H9 (cell line): ENCODE measurements around the gene COL4A1. TPM values are rescaled to one million over a fixed set of nuclear protein-coding genes. Genes with fewer than 3 reads are reported as not detected.

Source experiments
- DNase-seq: peaks from one replicate; pipeline ENCODE4 v3.0.0-alpha.2; 2017
- H2AFZ ChIP-seq: one replicate; pipeline ENCODE4 v1.6.1; 2013; ENCODE audit warnings: mild to moderate bottlenecking, low read length, control low read depth, moderate library complexity
- H2AK5ac ChIP-seq: 2 replicates; pipeline ENCODE4 v1.6.1; 2013; ENCODE audit warnings: low read length, control low read depth, mixed read lengths; ENCODE audit not compliant: insufficient read length
- H2BK120ac ChIP-seq: one replicate; pipeline ENCODE4 v1.6.1; 2013; ENCODE audit warnings: low read depth, mild to moderate bottlenecking, low read length, control low read depth, inconsistent platforms; ENCODE audit not compliant: poor library complexity, severe bottlenecking
- H2BK12ac ChIP-seq: 2 replicates; pipeline ENCODE4 v1.6.1; 2013; ENCODE audit warnings: low read length, control low read depth, mixed read lengths, low read depth; ENCODE audit not compliant: insufficient read length
- H2BK15ac ChIP-seq: 2 replicates; pipeline ENCODE4 v1.6.1; 2013; ENCODE audit warnings: low read depth, low read length, control low read depth
- H2BK20ac ChIP-seq: one replicate; pipeline ENCODE4 v1.6.1; 2013; ENCODE audit warnings: low read depth, mild to moderate bottlenecking, low read length, control low read depth, inconsistent platforms; ENCODE audit not compliant: poor library complexity, severe bottlenecking
- H2BK5ac ChIP-seq: 2 replicates; pipeline ENCODE4 v1.6.1; 2013; ENCODE audit warnings: low read length, control low read depth, mixed read lengths; ENCODE audit not compliant: insufficient read length
- H3K14ac ChIP-seq: 2 replicates; pipeline ENCODE4 v1.6.1; 2013; ENCODE audit warnings: low read length, control low read depth; ENCODE audit not compliant: insufficient read depth
- H3K18ac ChIP-seq: 2 replicates; pipeline ENCODE4 v1.6.1; 2013; ENCODE audit warnings: low read depth, mild to moderate bottlenecking, mixed read lengths, low read length, control low read depth; ENCODE audit not compliant: insufficient read length
- H3K23ac ChIP-seq: 2 replicates; pipeline ENCODE4 v1.6.1; 2013; ENCODE audit warnings: low read length, control low read depth, mixed read lengths, low read depth; ENCODE audit not compliant: insufficient read length
- H3K23me2 ChIP-seq: 2 replicates; pipeline ENCODE4 v1.6.1; 2013; ENCODE audit warnings: low read depth, mild to moderate bottlenecking, mixed read lengths, low read length, control low read depth; ENCODE audit not compliant: insufficient read length, poor library complexity, severe bottlenecking
- H3K27ac ChIP-seq: 2 replicates; pipeline ENCODE4 v1.5.1; 2013; ENCODE audit warnings: low read length, control low read depth, mixed read lengths, low read depth; ENCODE audit not compliant: insufficient read length
- H3K27me3 ChIP-seq: 2 replicates; pipeline ENCODE4 v1.6.1; 2013; ENCODE audit warnings: low read length, control low read depth, inconsistent platforms; ENCODE audit not compliant: insufficient read depth
- H3K4ac ChIP-seq: 2 replicates; pipeline ENCODE4 v1.6.1; 2013; ENCODE audit warnings: low read depth, mild to moderate bottlenecking, control low read depth, inconsistent platforms, low read length, moderate library complexity
- H3K4me1 ChIP-seq: 2 replicates; pipeline ENCODE4 v1.6.1; 2013; ENCODE audit warnings: low read length, control low read depth, inconsistent platforms; ENCODE audit not compliant: insufficient read depth
- H3K4me2 ChIP-seq: 2 replicates; pipeline ENCODE4 v1.6.1; 2013; ENCODE audit warnings: low read length, control low read depth, mixed read lengths; ENCODE audit not compliant: insufficient read length, insufficient read depth
- H3K56ac ChIP-seq: 2 replicates; pipeline ENCODE4 v1.6.1; 2013; ENCODE audit warnings: low read depth, mild to moderate bottlenecking, mixed read lengths, low read length, control low read depth; ENCODE audit not compliant: insufficient read length
- H3K79me1 ChIP-seq: 2 replicates; pipeline ENCODE4 v1.6.1; 2013; ENCODE audit warnings: low read depth, mild to moderate bottlenecking, moderate library complexity, low read length, control low read depth, inconsistent platforms; ENCODE audit not compliant: insufficient read depth, poor library complexity, severe bottlenecking
- H3K79me2 ChIP-seq: 2 replicates; pipeline ENCODE4 v1.6.1; 2013; ENCODE audit warnings: low read length, control low read depth, inconsistent platforms; ENCODE audit not compliant: insufficient read depth
- H3K9ac ChIP-seq: 2 replicates; pipeline ENCODE4 v1.6.1; 2013; ENCODE audit warnings: low read length, control low read depth, mixed read lengths; ENCODE audit not compliant: insufficient read length; ENCODE audit errors: extremely low read depth
- H3K9me3 ChIP-seq: one replicate; pipeline ENCODE4 v1.6.1; 2013; ENCODE audit warnings: low read depth, low read length, inconsistent platforms; ENCODE audit not compliant: control insufficient read depth
- H3T11ph ChIP-seq: one replicate; pipeline ENCODE4 v1.6.1; 2013; ENCODE audit warnings: mild to moderate bottlenecking, low read length, control low read depth, inconsistent platforms
- H4K20me1 ChIP-seq: one replicate; pipeline ENCODE4 v1.6.1; 2013; ENCODE audit not compliant: control insufficient read depth, insufficient read length, insufficient read depth
- H4K5ac ChIP-seq: 2 replicates; pipeline ENCODE4 v1.6.1; 2013; ENCODE audit warnings: low read depth, mild to moderate bottlenecking, mixed read lengths, low read length, control low read depth; ENCODE audit not compliant: insufficient read length
- H4K8ac ChIP-seq: replicated peaks from 2 replicates; pipeline ENCODE4 v1.6.1; 2013; ENCODE audit warnings: low read length, control low read depth, mixed read lengths, low read depth; ENCODE audit not compliant: insufficient read length
- H4K91ac ChIP-seq: 2 replicates; pipeline ENCODE4 v1.6.1; 2013; ENCODE audit warnings: low read depth, mild to moderate bottlenecking, moderate library complexity, mixed read lengths, low read length, control low read depth; ENCODE audit not compliant: insufficient read length
- H3K27ac Mint-ChIP-seq, 3 experiments: 2 replicates in 2 of 3; 3 replicates in 1 of 3; pipeline ENCODE4 v1.8.0; 2020 to 2021; ENCODE audit warnings: mixed read lengths in 3 of 3, mild to moderate bottlenecking in 1 of 3, moderate library complexity in 1 of 3
- H3K27me3 Mint-ChIP-seq: 2 replicates; pipeline ENCODE4 v1.8.0; 2021; ENCODE audit warnings: low read depth, mild to moderate bottlenecking, moderate library complexity, mixed read lengths
- H3K36me3 Mint-ChIP-seq, 3 experiments: 2 replicates in 2 of 3; 3 replicates in 1 of 3; pipeline ENCODE4 v1.8.0; 2020 to 2021; ENCODE audit warnings: low read depth in 3 of 3, mixed read lengths in 3 of 3; ENCODE audit not compliant: insufficient read depth in 1 of 3
- H3K4me1 Mint-ChIP-seq, 2 experiments: 2 replicates each; pipeline ENCODE4 v1.8.0; 2020; ENCODE audit warnings: mixed read lengths in 2 of 2
- H3K4me3 Mint-ChIP-seq, 2 experiments: 2 replicates in 1 of 2; 3 replicates in 1 of 2; pipeline ENCODE4 v1.8.0; 2020 to 2021; ENCODE audit warnings: mild to moderate bottlenecking in 2 of 2, mixed read lengths in 2 of 2, moderate library complexity in 1 of 2
- H3K9me3 Mint-ChIP-seq, 2 experiments: 2 replicates in 1 of 2; 3 replicates in 1 of 2; pipeline ENCODE4 v1.8.0; 2020; ENCODE audit warnings: mild to moderate bottlenecking in 2 of 2, mixed read lengths in 2 of 2, moderate library complexity in 1 of 2
- CTCF ChIP-seq: fragments of 200-600 bp; sonication (generic); conservative IDR thresholded peaks from 3 replicates; pipeline ENCODE4 v1.8.0; 2021; ENCODE audit warnings: antibody characterized with exemption, mild to moderate bottlenecking
- WGBS: extraction: QIAGEN DNeasy Blood & Tissue Kit; methylation state at CpG from one replicate; pipeline ENCODE4 v1.1.7; 2013; ENCODE audit warnings: missing lambda C conversion rate, low lambda C conversion rate, mixed read lengths; ENCODE audit not compliant: insufficient read length; ENCODE audit errors: extremely low coverage; 5-methylcytosine and 5-hydroxymethylcytosine counted together
- total RNA-seq: library from RNA; stranded (reverse); gene quantifications from 2 replicates; pipeline ENCODE4 v1.2.1, GENCODE V29; 2021

The COL4A1 gene
- total RNA-seq, 1 experiment from 2014 or later = 73.1 TPM

GRCh38 chr13:110182461-110182860, 124.5 kb downstream of the COL4A1 start:
- no peak for DNase-seq
- Histone ChIP-seq H2BK5ac (no peak overlapping the region), H3K27me3 (no peaks in the 10 kb centered on the region), H4K5ac (no peak overlapping the region), H2AFZ (no peak overlapping the region), H3K23ac (no peak overlapping the region), H2BK15ac (no peak overlapping the region), H3K56ac (no peak overlapping the region), H3K14ac (no peak overlapping the region), H2BK120ac (no peak overlapping the region), H3K4ac (no peak overlapping the region), H3K18ac (no peak overlapping the region), H4K91ac (no peak overlapping the region), H3K27ac (no peak overlapping the region), H4K8ac (no peak overlapping the region), H3K79me1 (no peaks in the 10 kb centered on the region), H2AK5ac (no peak overlapping the region), H3K9me3 (no peaks in the 10 kb centered on the region), H4K20me1 (no peaks in the 10 kb centered on the region), H3K9ac (no peak overlapping the region), H3T11ph (no peak overlapping the region), H3K23me2 (no peaks in the 10 kb centered on the region), H3K4me1 (peaks cover 2% of the 10 kb centered on the region; the same call in 1 of the 2 replicates), H2BK20ac (no peak overlapping the region), H3K79me2 (no peaks in the 10 kb centered on the region), H3K4me2 (no peak overlapping the region), H2BK12ac (no peak overlapping the region)
- Mint-ChIP-seq H3K27ac (0 out of 7 replicates have a peak overlapping the region, but pooled peaks of 1 of the 3 experiments have one; percentile 60), H3K4me3 (no peak overlapping the region), H3K4me1 (peaks cover 10 to 11% of the 10 kb centered on the region in 2 experiments; a peak in 3 of 4 replicates), H3K27me3 (no peaks in the 10 kb centered on the region; the same call in 1 of the 2 replicates), H3K9me3 (no peaks in the 10 kb centered on the region), H3K36me3 (peaks cover 14 to 35% (median 22%) of the 10 kb centered on the region in 3 experiments; a peak in 6 of 7 replicates)
- no peak for TF ChIP-seq CTCF
- no CpG with 5 or more reads among the region's 9 CpGs for WGBS
